GM21423 (cell line): ENCODE measurements around the gene CSN3.

Source experiments
- ATAC-seq: cut with Tn5 transposase; IDR thresholded peaks from one replicate; pipeline ENCODE4 v1.9.1; 2021; ENCODE audit warnings: mild to moderate bottlenecking, moderate library complexity; ENCODE audit not compliant: unreplicated experiment

Gene CSN3

GRCh38 chr4:70291341-70291740, 48.9 kb downstream of the CSN3 start:
- ATAC-seq = no peak

GRCh38 chr4:70297576-70297975, 55.2 kb downstream of the CSN3 start:
- ATAC-seq = no peak

- ATAC-seq = no peak
These were observed 55.7 kb downstream of the CSN3 start for GRCh38 chr4:70298051-70298450.

- ATAC-seq = no peak
These were observed 57.2 kb downstream of the CSN3 start for GRCh38 chr4:70299643-70300042.

- no peak for ATAC-seq
These were observed 57.8 kb downstream of the CSN3 start for GRCh38 chr4:70300215-70300614.
